A549 (cell line): Measurements from ENCODE around the gene NPM1. TPM values are rescaled to one million over a fixed set of nuclear protein-coding genes. Genes with fewer than 3 reads are reported as not detected.

Source experiments
- ATAC-seq, 2 experiments: fragments of 200-7000 bp in 1 of 2; fragments of >200 bp in 1 of 2; cut with Nextera tagmentation in 1 of 2; cut with Tn5 transposase in 1 of 2; 3 replicates each; pipeline versions ENCODE4 v1.8.0 to v1.9.1; 2018 to 2020; ENCODE audit warnings: mild to moderate bottlenecking in 1 of 2, moderate library complexity in 1 of 2
- CTCF ChIA-PET: fragments of 300-600 bp; sonication (Branson Sonifier 250); formaldehyde crosslinking; extraction: SDS; loops from one replicate; lab custom pipeline; 2021; ENCODE audit warnings: antibody characterized with exemption, inconsistent platforms; lab: Yijun Ruan, JAX
- POLR2A ChIA-PET: fragments of 350-600 bp; formaldehyde crosslinking; extraction: SDS; loops from one replicate; lab custom pipeline; 2021; ENCODE audit warnings: antibody characterized with exemption, inconsistent platforms; lab: Yijun Ruan, JAX
- DNase-seq, 2 experiments: peaks; one replicate each; pipeline versions ENCODE4 v3.0.0 to v3.0.0-alpha.2; 2011 to 2016; ENCODE audit warnings: low read depth in 1 of 2, low spot score in 1 of 2
- FAIRE-seq: peaks from 2 replicates; lab custom pipeline; 2011; peaks lifted over from hg19 to GRCh38; lab: Jason Lieb, UNC
- H3K27ac ChIP-seq, 2 experiments: fragments of >200 bp; sonication (Bioruptor Twin); formaldehyde crosslinking; 3 replicates each; pipeline ENCODE4 v1.5.1; 2016 to 2017
- H3K4me1 ChIP-seq: fragments of >200 bp; sonication (Bioruptor Twin); formaldehyde crosslinking; 3 replicates; pipeline ENCODE4 v1.6.1; 2016
- H3K4me2 ChIP-seq: fragments of >200 bp; sonication (Bioruptor Twin); formaldehyde crosslinking; 3 replicates; pipeline ENCODE4 v1.6.1; 2016
- H3K4me3 ChIP-seq: fragments of >200 bp; sonication (Bioruptor Twin); formaldehyde crosslinking; 3 replicates; pipeline ENCODE4 v1.5.1; 2016
- H3K9me3 ChIP-seq: fragments of >200 bp; sonication (Bioruptor Twin); formaldehyde crosslinking; 3 replicates; pipeline ENCODE4 v1.6.1; 2016
- BHLHE40 ChIP-seq: IDR thresholded peaks from 2 replicates; pipeline ENCODE4 v1.6.1; 2012; ENCODE audit warnings: low read depth, low read length, inconsistent platforms
- CBX2 ChIP-seq: fragments of 200-600 bp; sonication (generic); IDR thresholded peaks from 2 replicates; pipeline ENCODE4 v1.6.1; 2016; ENCODE audit warnings: low read depth, mild to moderate bottlenecking, borderline replicate concordance
- CHD4 ChIP-seq: fragments of 200-600 bp; sonication (generic); IDR thresholded peaks from 2 replicates; pipeline ENCODE4 v1.6.1; 2016; ENCODE audit warnings: antibody characterized with exemption, mild to moderate bottlenecking, borderline replicate concordance
- CTCF ChIP-seq: fragments of >200 bp; sonication (Bioruptor Twin); formaldehyde crosslinking; IDR thresholded peaks from 3 replicates; pipeline ENCODE4 v1.5.1; 2016
- E2F6 ChIP-seq: IDR thresholded peaks from 2 replicates; pipeline ENCODE4 v1.6.1; 2012; ENCODE audit warnings: low read depth, borderline replicate concordance
- EHF ChIP-seq: fragments of 250-450 bp; sonication (Bioruptor Pico); IDR thresholded peaks from 2 replicates; pipeline ENCODE4 v1.5.0; 2020; ENCODE audit warnings: mild to moderate bottlenecking
- ESRRA ChIP-seq: fragments of 150-350 bp; IDR thresholded peaks from 2 replicates; pipeline ENCODE4 v1.6.1; 2014; ENCODE audit warnings: mild to moderate bottlenecking, low read length, borderline replicate concordance
- FOSL2 ChIP-seq, 2 experiments: fragments of 450-650 bp in 1 of 2; fragments of >200 bp in 1 of 2; sonication (Bioruptor Twin) in 1 of 2; formaldehyde crosslinking; IDR thresholded peaks; 2 replicates each; pipeline versions ENCODE4 v1.5.0 to v1.6.1; 2016 to 2020; ENCODE audit warnings: mild to moderate bottlenecking in 1 of 2, moderate library complexity in 1 of 2
- FOXS1 ChIP-seq: fragments of 250-450 bp; sonication (Bioruptor Pico); IDR thresholded peaks from 2 replicates; pipeline ENCODE4 v1.5.0; 2020; ENCODE audit warnings: mild to moderate bottlenecking, moderate library complexity
- HEYL ChIP-seq: fragments of 250-450 bp; sonication (Bioruptor Pico); IDR thresholded peaks from 2 replicates; pipeline ENCODE4 v1.8.0; 2021; ENCODE audit warnings: mild to moderate bottlenecking, moderate library complexity
- HOXA7 ChIP-seq: fragments of 250-450 bp; sonication (Bioruptor Pico); IDR thresholded peaks from 2 replicates; pipeline ENCODE4 v1.5.0; 2020; ENCODE audit warnings: mild to moderate bottlenecking, moderate library complexity
- HOXB5 ChIP-seq: fragments of 250-450 bp; sonication (Bioruptor Pico); IDR thresholded peaks from 2 replicates; pipeline ENCODE4 v1.5.0; 2020; ENCODE audit warnings: mild to moderate bottlenecking, moderate library complexity
- JUNB ChIP-seq: fragments of >200 bp; sonication (Bioruptor Twin); formaldehyde crosslinking; IDR thresholded peaks from 2 replicates; pipeline ENCODE4 v1.6.1; 2016
- KDM5A ChIP-seq: fragments of 200-600 bp; sonication (generic); IDR thresholded peaks from 2 replicates; pipeline ENCODE4 v1.6.1; 2016; ENCODE audit warnings: antibody characterized with exemption, mild to moderate bottlenecking
- NFE2L2 ChIP-seq: fragments of 150-350 bp; conservative IDR thresholded peaks from 2 replicates; pipeline ENCODE4 v1.6.1; 2014; ENCODE audit warnings: low read length
- PHF8 ChIP-seq: fragments of 200-600 bp; sonication (generic); IDR thresholded peaks from 2 replicates; pipeline ENCODE4 v1.6.1; 2016; ENCODE audit warnings: low read depth, mild to moderate bottlenecking, antibody characterized with exemption, moderate library complexity, borderline replicate concordance
- POLR2AphosphoS2 ChIP-seq: conservative IDR thresholded peaks from 2 replicates; pipeline ENCODE4 v1.6.1; 2012; ENCODE audit warnings: low read length, improper control_type of control experiment, inconsistent platforms
- RAD21 ChIP-seq, 2 experiments: fragments of >200 bp in 1 of 2; sonication (Bioruptor Twin) in 1 of 2; formaldehyde crosslinking in 1 of 2; IDR thresholded peaks in 1 of 2; conservative IDR thresholded peaks in 1 of 2; 2 replicates in 1 of 2; 3 replicates in 1 of 2; pipeline ENCODE4 v1.6.1; 2012 to 2018; ENCODE audit warnings: inconsistent platforms in 1 of 2
- RCOR1 ChIP-seq: fragments of 150-350 bp; IDR thresholded peaks from 2 replicates; pipeline ENCODE4 v1.6.1; 2014; ENCODE audit warnings: antibody characterized with exemption, low read length, low read depth
- RNF2 ChIP-seq: fragments of 200-600 bp; sonication (generic); IDR thresholded peaks from 2 replicates; pipeline ENCODE4 v1.6.1; 2016; ENCODE audit warnings: low read depth, mild to moderate bottlenecking, antibody characterized with exemption, moderate library complexity, borderline replicate concordance
- TP53 ChIP-seq: fragments of 250-450 bp; sonication (Bioruptor Pico); IDR thresholded peaks from 2 replicates; pipeline ENCODE4 v1.5.0; 2021; ENCODE audit warnings: mild to moderate bottlenecking, moderate library complexity
- USF2 ChIP-seq: fragments of 450-650 bp; IDR thresholded peaks from 2 replicates; pipeline ENCODE4 v1.6.1; 2014; ENCODE audit warnings: antibody characterized with exemption
- ZFP36 ChIP-seq: fragments of 450-650 bp; IDR thresholded peaks from 2 replicates; pipeline ENCODE4 v1.6.1; 2014; ENCODE audit warnings: borderline replicate concordance; ENCODE audit not compliant: partially characterized antibody
- ZNF302 ChIP-seq: fragments of 250-450 bp; sonication (Bioruptor Pico); IDR thresholded peaks from 2 replicates; pipeline ENCODE4 v1.9.0; 2021; ENCODE audit warnings: inconsistent platforms, mild to moderate bottlenecking, moderate library complexity
- ZSCAN20 ChIP-seq: fragments of 250-450 bp; sonication (Bioruptor Pico); IDR thresholded peaks from 2 replicates; pipeline ENCODE4 v1.8.0; 2022; ENCODE audit warnings: mild to moderate bottlenecking, moderate library complexity
- WGBS: methylation state at CpG from one replicate; pipeline ENCODE4 v1.1.6; 2017; ENCODE audit errors: missing lambda C conversion rate; 5-methylcytosine and 5-hydroxymethylcytosine counted together
- polyA plus RNA-seq, 4 experiments: library from polyadenylated mRNA; depleted of rRNA in 3 of 4; stranded (reverse); fragments of >200 nt; fragmentation: RNase III in 1 of 4; extraction: RNeasy Plus Mini Kit Qiagen cat#74134 plus additional on column Dnase treatment in 1 of 4; gene quantifications; 2 replicates in 3 of 4; 3 replicates in 1 of 4; pipeline ENCODE4 v1.2.3, GENCODE V29; 2011 to 2017
- TF ChIP-seq, protein P1 (sequence below): fragments of 250-450 bp; sonication (Bioruptor Pico); IDR thresholded peaks from 2 replicates; pipeline ENCODE4 v1.5.0; 2020; ENCODE audit warnings: low read depth, mild to moderate bottlenecking, moderate library complexity
- TF ChIP-seq, protein P2 (sequence below): IDR thresholded peaks from 2 replicates; pipeline ENCODE4 v1.6.1; 2012

Gene NPM1
- polyA plus RNA-seq, 2 of the 4 experiments (the other 2 are of a cell fraction), result 3,380 to 5,196 TPM

- DNase-seq (no peak), FAIRE-seq (no peak), ATAC-seq (no peak)
- ChIA-PET POLR2A (no interaction called here), CTCF (interaction anchor here (1.9 kb wide), 1 partner anchor 9 kb away, joined by 8 read pairs; no protein-coding TSS in a partner anchor)
- no peak overlapping the region for H3K4me2 ChIP-seq
- WGBS, result 86% methylated on average over 25 of the region's 25 CpGs
- no peak for TF ChIP-seq ZFP36
- TF ChIP-seq FOXS1, result no peak
- TF ChIP-seq ZSCAN20 (CRISPR knock-in tag), result no peak
- TF ChIP-seq USF2, result no peak
- no peak for TF ChIP-seq RAD21 (conservative IDR thresholded peaks at IDR 0.05 in 1 of 2, IDR thresholded peaks at IDR 0.05 in 1 of 2)
- no peak for TF ChIP-seq HEYL (CRISPR knock-in tag)
- TF ChIP-seq JUNB, result no peak
- TF ChIP-seq RNF2, result no peak
- no peak for TF ChIP-seq EHF
- no peak for TF ChIP-seq PHF8
- TF ChIP-seq BHLHE40, result no peak
- no peak for TF ChIP-seq RCOR1
- TF ChIP-seq ESRRA, result no peak
- TF ChIP-seq, protein P1, sequence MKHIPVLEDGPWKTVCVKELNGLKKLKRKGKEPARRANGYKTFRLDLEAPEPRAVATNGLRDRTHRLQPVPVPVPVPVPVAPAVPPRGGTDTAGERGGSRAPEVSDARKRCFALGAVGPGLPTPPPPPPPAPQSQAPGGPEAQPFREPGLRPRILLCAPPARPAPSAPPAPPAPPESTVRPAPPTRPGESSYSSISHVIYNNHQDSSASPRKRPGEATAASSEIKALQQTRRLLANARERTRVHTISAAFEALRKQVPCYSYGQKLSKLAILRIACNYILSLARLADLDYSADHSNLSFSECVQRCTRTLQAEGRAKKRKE (CRISPR knock-in tag), result no peak
- TF ChIP-seq CTCF, result no peak
- no peaks in the 10 kb centered on the region for H3K4me1 ChIP-seq
- no peaks in the 10 kb centered on the region for H3K9me3 ChIP-seq
- H3K4me3 ChIP-seq, result no peak overlapping the region
- H3K27ac ChIP-seq, result no peak overlapping the region
These were observed 69.7 kb downstream of the NPM1 start for GRCh38 chr5:171457208-171457981.

DNA sequence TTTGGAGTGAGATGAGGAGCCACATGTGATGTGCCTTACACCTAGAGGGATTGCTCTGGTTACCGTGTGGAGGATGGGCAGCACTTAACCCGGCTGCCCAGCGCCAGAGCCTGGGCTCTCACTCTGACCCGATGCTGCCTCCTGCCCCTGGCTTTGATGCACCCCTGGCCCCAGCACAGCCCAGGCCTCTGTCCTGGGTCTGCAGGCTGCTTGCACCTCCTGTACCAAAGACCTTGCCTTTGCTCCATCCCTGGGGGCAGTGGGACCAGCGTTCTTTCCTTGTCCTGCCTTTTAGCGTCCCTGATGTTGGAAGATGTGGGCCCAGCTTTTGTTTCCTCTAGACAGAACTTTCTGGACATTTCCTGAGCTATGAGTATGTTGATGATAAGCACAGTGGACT lies 72.2 kb downstream of the NPM1 start:
- no peak for DNase-seq
- no peak overlapping the region for H3K27ac ChIP-seq
- ATAC-seq, result no peak
- ChIA-PET CTCF (interaction anchor here (1.9 kb wide), 1 partner anchor 25 kb away, joined by 8 read pairs; no protein-coding TSS in a partner anchor), POLR2A (no interaction called here)
- no peak for FAIRE-seq
- 59% methylated on average over 6 of the region's 6 CpGs for WGBS
- TF ChIP-seq POLR2AphosphoS2, result no peak
- TF ChIP-seq HOXA7 (CRISPR knock-in tag), result no peak
- TF ChIP-seq BHLHE40, result no peak
- no peak for TF ChIP-seq RNF2
- no peak for TF ChIP-seq CBX2
- TF ChIP-seq TP53, result no peak
- no peak for TF ChIP-seq FOSL2 (IDR thresholded peaks at IDR 0.05)
- TF ChIP-seq FOSL2 (CRISPR knock-in tag; IDR thresholded peaks at IDR 0.05), result no peak
- TF ChIP-seq ZNF302 (CRISPR knock-in tag), result no peak
- TF ChIP-seq NFE2L2, result no peak
- no peak for TF ChIP-seq HOXB5
- TF ChIP-seq CTCF, result no peak
- TF ChIP-seq KDM5A, result no peak
- TF ChIP-seq, protein P2, sequence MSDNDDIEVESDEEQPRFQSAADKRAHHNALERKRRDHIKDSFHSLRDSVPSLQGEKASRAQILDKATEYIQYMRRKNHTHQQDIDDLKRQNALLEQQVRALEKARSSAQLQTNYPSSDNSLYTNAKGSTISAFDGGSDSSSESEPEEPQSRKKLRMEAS, result no peak
- TF ChIP-seq E2F6, result no peak
- no peak for TF ChIP-seq CHD4
- H3K9me3 ChIP-seq, result no peaks in the 10 kb centered on the region
- no peak overlapping the region for H3K4me2 ChIP-seq
- no peaks in the 10 kb centered on the region for H3K4me1 ChIP-seq
- no peak overlapping the region for H3K4me3 ChIP-seq
